KMS-11 (cell line): Measurements from ENCODE around the gene KRT77.
"Not testable (repeated sequence)": the region's sequence is repeated elsewhere in the genome, so short reads cannot be mapped to it uniquely, and the experiment has no call there.

Experiments
- H2AFZ ChIP-seq: fragments of 200-600 bp; sonication (generic); 2 replicates; pipeline ENCODE4 v1.6.1; 2016; ENCODE audit warnings: antibody characterized with exemption, mixed run types, low read depth
- H3K27ac ChIP-seq: fragments of 200-600 bp; sonication (generic); 2 replicates; pipeline ENCODE4 v1.6.1; 2016; ENCODE audit warnings: mild to moderate bottlenecking, mixed run types
- H3K27me3 ChIP-seq: fragments of 200-600 bp; sonication (generic); 2 replicates; pipeline ENCODE4 v1.6.1; 2017; ENCODE audit warnings: mild to moderate bottlenecking, low read depth, mixed run types, moderate library complexity; ENCODE audit not compliant: insufficient read depth
- H3K36me3 ChIP-seq: fragments of 200-600 bp; sonication (generic); 2 replicates; pipeline ENCODE4 v1.6.1; 2017; ENCODE audit warnings: mild to moderate bottlenecking, mixed run types; ENCODE audit not compliant: insufficient read depth
- H3K4me1 ChIP-seq: fragments of 200-600 bp; sonication (generic); 2 replicates; pipeline ENCODE4 v1.6.1; 2016; ENCODE audit warnings: mild to moderate bottlenecking, low read depth, mixed run types; ENCODE audit not compliant: poor library complexity, severe bottlenecking
- H3K4me2 ChIP-seq: fragments of 200-600 bp; sonication (generic); 2 replicates; pipeline ENCODE4 v1.7.0; 2016; ENCODE audit warnings: mild to moderate bottlenecking, mixed run types
- H3K4me3 ChIP-seq: fragments of 200-600 bp; sonication (generic); IDR thresholded peaks from 2 replicates; pipeline ENCODE4 v1.6.1; 2017; ENCODE audit warnings: low read depth, low read length, mixed read lengths; ENCODE audit not compliant: insufficient read depth
- H3K79me2 ChIP-seq: fragments of 200-600 bp; sonication (generic); 2 replicates; pipeline ENCODE4 v1.6.1; 2016; ENCODE audit warnings: low read depth, mixed run types; ENCODE audit not compliant: insufficient read depth
- H3K9ac ChIP-seq: fragments of 200-600 bp; sonication (generic); 2 replicates; pipeline ENCODE4 v1.6.1; 2016; ENCODE audit warnings: mild to moderate bottlenecking, mixed run types
- H4K20me1 ChIP-seq: fragments of 200-600 bp; sonication (generic); 2 replicates; pipeline ENCODE4 v1.6.1; 2016; ENCODE audit warnings: mild to moderate bottlenecking, mixed run types; ENCODE audit not compliant: insufficient read depth
- CTCF ChIP-seq: fragments of 200-600 bp; sonication (generic); conservative IDR thresholded peaks from 2 replicates; pipeline ENCODE4 v1.6.1; 2017; ENCODE audit warnings: low read depth, mild to moderate bottlenecking, antibody characterized with exemption, low read length, moderate library complexity, mixed read lengths

The KRT77 gene

GRCh38 chr12:52703424-52703823 is at the start of gene KRT77:
TSS of gene KRT77 (minus strand) at chr12:52703524. CDS start at chr12:52703434, 90 bp downstream.
- H3K36me3 ChIP-seq, result no peaks in the 10 kb centered on the region
- no peak within 1 kb of the TSS for H3K4me3 ChIP-seq
- TF ChIP-seq CTCF, result no peak
- peaks cover 15% of the 10 kb centered on the region; the same call in 1 of the 2 replicates for H3K27me3 ChIP-seq
- H4K20me1 ChIP-seq, result no peaks in the 10 kb centered on the region
- no peak within 1 kb of the TSS for H3K4me2 ChIP-seq
- H3K4me1 ChIP-seq, result no peaks in the 10 kb centered on the region
- H3K9ac ChIP-seq, result no peak within 1 kb of the TSS
- no peak within 1 kb of the TSS for H2AFZ ChIP-seq
- no peak within 1 kb of the TSS for H3K27ac ChIP-seq
- no peaks in the 10 kb centered on the region for H3K79me2 ChIP-seq

GRCh38 chr12:52752516-52752915 is 49.2 kb upstream of the KRT77 start:
- H4K20me1 ChIP-seq, result no peaks in the 10 kb centered on the region
- H3K9ac ChIP-seq, result no peak overlapping the region
- no peaks in the 10 kb centered on the region for H3K36me3 ChIP-seq
- no peak overlapping the region for H2AFZ ChIP-seq
- H3K4me2 ChIP-seq, result no peak overlapping the region
- H3K79me2 ChIP-seq, result no peaks in the 10 kb centered on the region
- H3K4me1 ChIP-seq, result no peaks in the 10 kb centered on the region
- H3K27me3 ChIP-seq, result peaks cover 12% of the 10 kb centered on the region; the same call in 1 of the 2 replicates
- TF ChIP-seq CTCF, result no peak
- no peak overlapping the region for H3K4me3 ChIP-seq
- H3K27ac ChIP-seq, result no peak overlapping the region

- no peak overlapping the region for H2AFZ ChIP-seq
- no peak for TF ChIP-seq CTCF
- H3K27me3 ChIP-seq, result peaks cover 18% of the 10 kb centered on the region; the same call in 1 of the 2 replicates
- no peaks in the 10 kb centered on the region for H4K20me1 ChIP-seq
- H3K9ac ChIP-seq, result no peak overlapping the region
- H3K36me3 ChIP-seq, result no peaks in the 10 kb centered on the region
- no peak overlapping the region for H3K4me3 ChIP-seq
- no peaks in the 10 kb centered on the region for H3K79me2 ChIP-seq
- H3K4me2 ChIP-seq, result no peak overlapping the region
- H3K4me1 ChIP-seq, result no peaks in the 10 kb centered on the region
- H3K27ac ChIP-seq, result no peak overlapping the region
Measured at GRCh38 chr12:52751795-52752194, 48.5 kb upstream of the KRT77 start.

GRCh38 chr12:52750532-52750931 is 47.2 kb upstream of the KRT77 start:
- H4K20me1 ChIP-seq, H3K27ac ChIP-seq, H2AFZ ChIP-seq, H3K79me2 ChIP-seq, H3K4me1 ChIP-seq, H3K36me3 ChIP-seq, H3K4me2 ChIP-seq, H3K9ac ChIP-seq, H3K4me3 ChIP-seq: not testable (repeated sequence)
- H3K27me3 ChIP-seq, result peaks cover 27% of the 10 kb centered on the region; the same call in 1 of the 2 replicates

- Histone ChIP-seq H3K9ac (no peak overlapping the region), H3K4me1 (no peaks in the 10 kb centered on the region), H3K79me2 (no peaks in the 10 kb centered on the region), H3K36me3 (no peaks in the 10 kb centered on the region), H3K4me2 (no peak overlapping the region), H4K20me1 (no peaks in the 10 kb centered on the region), H3K4me3 (no peak overlapping the region), H2AFZ (no peak overlapping the region), H3K27ac (no peak overlapping the region), H3K27me3 (peaks cover 28% of the 10 kb centered on the region; the same call in 1 of the 2 replicates)
- TF ChIP-seq CTCF, result no peak
Measured at GRCh38 chr12:52749827-52750226, 46.5 kb upstream of the KRT77 start.
